Measurements from ENCODE around the gene LRCOL1.

LRCOL1 gene

GRCh38 chr12:132587781-132588180 is 22.6 kb downstream of the LRCOL1 start:
- no peaks in the 10 kb centered on the region for H3K4me1 ChIP-seq (ENCODE audit: insufficient read depth, low read length, severe bottlenecking)
- no peaks in the 10 kb centered on the region for H3F3A ChIP-seq (ENCODE audit: insufficient read depth, low read length)
- no peaks in the 10 kb centered on the region for H3K9me3 ChIP-seq (ENCODE audit: low read length)
- H3K36me3 ChIP-seq (ENCODE audit: insufficient read depth, low read length), result no peaks in the 10 kb centered on the region
- no peak for TF ChIP-seq EZH2 (IDR thresholded peaks at IDR 0.05; ENCODE audit: borderline replicate concordance, low read length)
- no peak overlapping the region for H3K4me3 ChIP-seq (ENCODE audit: low read depth, low read length, poor library complexity, severe bottlenecking)
- no peak overlapping the region for H3K27ac ChIP-seq (ENCODE audit: low read depth, low read length, poor library complexity, severe bottlenecking)
- H3K9ac ChIP-seq (ENCODE audit: low read length), result no peak overlapping the region
- no peaks in the 10 kb centered on the region for H3K9me2 ChIP-seq (ENCODE audit: low read depth, low read length)
- no peaks in the 10 kb centered on the region for H3K79me2 ChIP-seq (ENCODE audit: insufficient read depth, low read length)
- no peaks in the 10 kb centered on the region for H4K20me1 ChIP-seq (ENCODE audit: insufficient read depth, low read length)
- no peak overlapping the region for H2AFZ ChIP-seq (ENCODE audit: low read length)
- H3K4me2 ChIP-seq (ENCODE audit: low read length), result no peak overlapping the region
- no peaks in the 10 kb centered on the region; the same call in 1 of the 2 replicates for H3K27me3 ChIP-seq (ENCODE audit: insufficient read depth, low read length)

DNA sequence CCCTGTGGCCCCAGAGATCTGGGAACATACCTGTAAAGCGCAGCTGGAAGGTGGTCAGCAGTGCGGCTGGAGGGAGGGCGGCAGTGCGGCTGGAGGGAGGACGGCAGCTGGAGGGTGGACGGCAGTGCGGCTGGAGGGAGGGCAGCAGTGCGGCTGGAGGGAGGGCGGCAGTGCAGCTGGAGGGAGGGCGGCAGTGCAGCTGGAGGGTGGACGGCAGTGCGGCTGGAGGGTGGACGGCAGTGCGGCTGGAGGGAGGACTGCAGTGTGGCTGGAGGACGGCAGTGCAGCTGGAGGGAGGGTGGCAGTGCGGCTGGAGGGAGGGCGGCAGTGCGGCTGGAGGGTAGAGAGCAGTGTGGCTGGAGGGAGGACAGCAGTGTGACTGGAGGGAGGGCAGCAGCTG is 23.5 kb downstream of the LRCOL1 start:
- Histone ChIP-seq H3K79me2 (ENCODE audit: insufficient read depth, low read length) (no peaks in the 10 kb centered on the region), H4K20me1 (ENCODE audit: insufficient read depth, low read length) (no peaks in the 10 kb centered on the region), H3K4me1 (ENCODE audit: insufficient read depth, low read length, severe bottlenecking) (no peaks in the 10 kb centered on the region), H3K9me3 (ENCODE audit: low read length) (no peaks in the 10 kb centered on the region), H3F3A (ENCODE audit: insufficient read depth, low read length) (no peaks in the 10 kb centered on the region), H3K4me3 (ENCODE audit: low read depth, low read length, poor library complexity, severe bottlenecking) (no peak overlapping the region), H3K36me3 (ENCODE audit: insufficient read depth, low read length) (no peaks in the 10 kb centered on the region), H3K27ac (ENCODE audit: low read depth, low read length, poor library complexity, severe bottlenecking) (no peak overlapping the region), H3K9me2 (ENCODE audit: low read depth, low read length) (no peaks in the 10 kb centered on the region), H3K9ac (ENCODE audit: low read length) (no peak overlapping the region), H2AFZ (ENCODE audit: low read length) (no peak overlapping the region), H3K27me3 (ENCODE audit: insufficient read depth, low read length) (no peaks in the 10 kb centered on the region; the same call in 1 of the 2 replicates), H3K4me2 (ENCODE audit: low read length) (no peak overlapping the region)
- TF ChIP-seq EZH2 (IDR thresholded peaks at IDR 0.05; ENCODE audit: borderline replicate concordance, low read length), result no peak
- TF ChIP-seq CTCF (IDR thresholded peaks at IDR 0.05; ENCODE audit: low read length), result no peak

DNA sequence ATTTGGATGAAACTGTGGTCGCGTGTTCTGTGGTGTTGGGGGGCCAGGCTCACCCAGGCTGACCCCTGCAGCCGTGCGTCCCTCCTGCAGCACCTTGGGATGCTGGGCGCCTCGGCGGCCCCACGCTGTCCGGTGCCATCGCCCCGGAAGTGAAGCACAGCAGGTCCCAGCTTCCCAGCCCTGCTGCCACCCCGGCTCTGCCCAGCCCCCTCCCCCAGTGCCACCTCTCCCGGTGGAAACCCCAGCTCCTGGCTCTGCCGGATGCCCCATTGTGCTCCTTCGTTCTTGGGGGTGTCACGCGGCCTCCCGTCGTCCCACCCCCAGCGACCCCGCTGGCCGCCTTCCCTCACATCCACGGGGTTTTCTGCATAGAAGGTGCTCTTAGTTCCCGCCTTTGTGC is 25.2 kb downstream of the LRCOL1 start:
- Histone ChIP-seq H3K4me3 (ENCODE audit: low read depth, low read length, poor library complexity, severe bottlenecking) (no peak overlapping the region), H3K9ac (ENCODE audit: low read length) (no peak overlapping the region), H3K4me1 (ENCODE audit: insufficient read depth, low read length, severe bottlenecking) (no peaks in the 10 kb centered on the region), H3K27ac (ENCODE audit: low read depth, low read length, poor library complexity, severe bottlenecking) (no peak overlapping the region), H4K20me1 (ENCODE audit: insufficient read depth, low read length) (no peaks in the 10 kb centered on the region), H3K36me3 (ENCODE audit: insufficient read depth, low read length) (no peaks in the 10 kb centered on the region), H3F3A (ENCODE audit: insufficient read depth, low read length) (no peaks in the 10 kb centered on the region), H3K9me2 (ENCODE audit: low read depth, low read length) (no peaks in the 10 kb centered on the region), H3K4me2 (ENCODE audit: low read length) (no peak overlapping the region), H3K9me3 (ENCODE audit: low read length) (no peaks in the 10 kb centered on the region), H2AFZ (ENCODE audit: low read length) (no peak overlapping the region), H3K79me2 (ENCODE audit: insufficient read depth, low read length) (no peaks in the 10 kb centered on the region), H3K27me3 (ENCODE audit: insufficient read depth, low read length) (no peaks in the 10 kb centered on the region; the same call in 1 of the 2 replicates)
- TF ChIP-seq EZH2 (IDR thresholded peaks at IDR 0.05; ENCODE audit: borderline replicate concordance, low read length), result no peak
- no peak for TF ChIP-seq CTCF (IDR thresholded peaks at IDR 0.05; ENCODE audit: low read length)

- Histone ChIP-seq H2AFZ (ENCODE audit: low read length) (no peak overlapping the region), H3K27me3 (ENCODE audit: insufficient read depth, low read length) (no peaks in the 10 kb centered on the region; the same call in 1 of the 2 replicates), H3K9me2 (ENCODE audit: low read depth, low read length) (no peaks in the 10 kb centered on the region), H3K9me3 (ENCODE audit: low read length) (no peaks in the 10 kb centered on the region), H3K79me2 (ENCODE audit: insufficient read depth, low read length) (no peaks in the 10 kb centered on the region), H3K4me3 (ENCODE audit: low read depth, low read length, poor library complexity, severe bottlenecking) (no peak overlapping the region), H3K9ac (ENCODE audit: low read length) (no peak overlapping the region), H3K36me3 (ENCODE audit: insufficient read depth, low read length) (no peaks in the 10 kb centered on the region), H3K4me1 (ENCODE audit: insufficient read depth, low read length, severe bottlenecking) (no peaks in the 10 kb centered on the region), H3K4me2 (ENCODE audit: low read length) (no peak overlapping the region), H3F3A (ENCODE audit: insufficient read depth, low read length) (no peaks in the 10 kb centered on the region), H4K20me1 (ENCODE audit: insufficient read depth, low read length) (no peaks in the 10 kb centered on the region), H3K27ac (ENCODE audit: low read depth, low read length, poor library complexity, severe bottlenecking) (no peak overlapping the region)
- TF ChIP-seq EZH2 (IDR thresholded peaks at IDR 0.05; ENCODE audit: borderline replicate concordance, low read length) (no peak), CTCF (IDR thresholded peaks at IDR 0.05; ENCODE audit: low read length) (no peak)
These were observed 26.0 kb downstream of the LRCOL1 start for GRCh38 chr12:132584429-132584828.
